Measurements from ENCODE around the gene AMOTL2.

DNA sequence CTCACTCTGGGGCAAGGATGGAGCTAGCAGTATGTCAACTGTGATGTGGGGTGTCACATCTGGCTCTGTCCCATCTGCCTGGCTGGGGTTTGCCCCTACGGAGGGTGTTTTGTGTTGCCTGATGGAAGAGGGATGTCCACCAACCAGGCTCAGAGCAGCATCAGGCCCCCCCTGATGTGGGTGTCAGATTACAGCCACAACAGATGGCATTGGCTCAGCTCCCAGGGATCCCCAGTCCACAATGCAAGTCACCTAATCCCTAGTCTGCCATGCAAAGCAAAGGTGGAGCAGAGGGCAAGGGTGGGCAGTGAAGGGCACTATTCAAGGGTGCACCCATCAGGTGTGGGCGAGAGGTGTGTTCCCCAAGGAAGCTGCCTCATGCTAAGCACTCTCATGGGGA lies 48.9 kb upstream of the AMOTL2 start:
- TF ChIP-seq, protein P1, sequence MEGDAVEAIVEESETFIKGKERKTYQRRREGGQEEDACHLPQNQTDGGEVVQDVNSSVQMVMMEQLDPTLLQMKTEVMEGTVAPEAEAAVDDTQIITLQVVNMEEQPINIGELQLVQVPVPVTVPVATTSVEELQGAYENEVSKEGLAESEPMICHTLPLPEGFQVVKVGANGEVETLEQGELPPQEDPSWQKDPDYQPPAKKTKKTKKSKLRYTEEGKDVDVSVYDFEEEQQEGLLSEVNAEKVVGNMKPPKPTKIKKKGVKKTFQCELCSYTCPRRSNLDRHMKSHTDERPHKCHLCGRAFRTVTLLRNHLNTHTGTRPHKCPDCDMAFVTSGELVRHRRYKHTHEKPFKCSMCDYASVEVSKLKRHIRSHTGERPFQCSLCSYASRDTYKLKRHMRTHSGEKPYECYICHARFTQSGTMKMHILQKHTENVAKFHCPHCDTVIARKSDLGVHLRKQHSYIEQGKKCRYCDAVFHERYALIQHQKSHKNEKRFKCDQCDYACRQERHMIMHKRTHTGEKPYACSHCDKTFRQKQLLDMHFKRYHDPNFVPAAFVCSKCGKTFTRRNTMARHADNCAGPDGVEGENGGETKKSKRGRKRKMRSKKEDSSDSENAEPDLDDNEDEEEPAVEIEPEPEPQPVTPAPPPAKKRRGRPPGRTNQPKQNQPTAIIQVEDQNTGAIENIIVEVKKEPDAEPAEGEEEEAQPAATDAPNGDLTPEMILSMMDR (IDR thresholded peaks at IDR 0.05): no peak
- no peak for TF ChIP-seq POLR2A (IDR thresholded peaks at IDR 0.05)

All from Peyer's patch (tissue), 4 donors.